NCI-H446 treated with DMSO at 0.1 percent for 48 hours (cell line): ENCODE measurements around the gene PTPRK.
A peak's percentile ranks its signal among the peaks of the same experiment; 100 is the strongest.
"Not testable (repeated sequence)": the region's sequence is repeated elsewhere in the genome, so short reads cannot be mapped to it uniquely, and the experiment has no call there.

Source experiments
- DNase-seq: peaks from one replicate; lab custom pipeline; 2025; lab: John Stamatoyannopoulos, UW

The PTPRK gene

DNA sequence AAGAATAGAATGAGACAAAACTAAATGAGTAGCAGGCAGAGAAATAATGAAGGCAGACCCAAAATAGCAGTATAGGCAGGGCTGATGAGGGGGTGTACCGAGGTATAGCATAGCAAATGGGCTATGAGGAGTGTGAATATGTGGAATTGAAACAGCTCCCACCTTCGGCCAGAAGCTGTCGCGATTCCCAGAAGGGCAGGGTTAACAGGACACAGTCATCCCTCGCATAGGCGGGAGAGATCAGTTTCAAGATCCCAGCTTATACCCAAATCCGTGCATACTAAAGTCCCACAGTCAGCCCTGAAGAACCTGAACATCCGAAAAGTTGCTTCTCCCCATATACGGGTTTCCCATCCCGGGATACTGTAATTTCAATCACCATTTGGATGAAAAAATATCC is 82.7 kb downstream of the PTPRK start:
- no peak for DNase-seq

GRCh38 chr6:128434752-128435151 is 85.6 kb downstream of the PTPRK start:
- DNase-seq = not testable (repeated sequence)

DNA sequence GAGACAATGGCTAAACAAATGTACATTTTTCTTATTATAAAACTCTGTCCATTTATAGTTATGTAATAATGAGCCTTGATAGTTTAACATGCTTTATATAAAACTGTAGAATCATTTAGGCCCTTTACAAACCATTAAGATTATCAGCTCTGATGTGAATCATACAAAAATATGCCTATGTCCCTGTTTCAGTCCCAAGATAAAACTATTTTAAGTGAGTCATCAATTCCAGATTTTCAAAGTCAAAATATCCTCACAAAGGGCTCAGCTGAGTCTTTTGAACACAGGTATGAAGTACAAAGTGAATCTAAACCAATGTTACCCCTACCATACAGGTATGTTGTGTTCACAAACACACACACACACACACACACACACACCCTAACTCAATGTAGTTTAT is 88.0 kb downstream of the PTPRK start:
- DNase-seq = no peak

GRCh38 chr6:128427139-128427538 is 93.3 kb downstream of the PTPRK start:
- no peak for DNase-seq

DNA sequence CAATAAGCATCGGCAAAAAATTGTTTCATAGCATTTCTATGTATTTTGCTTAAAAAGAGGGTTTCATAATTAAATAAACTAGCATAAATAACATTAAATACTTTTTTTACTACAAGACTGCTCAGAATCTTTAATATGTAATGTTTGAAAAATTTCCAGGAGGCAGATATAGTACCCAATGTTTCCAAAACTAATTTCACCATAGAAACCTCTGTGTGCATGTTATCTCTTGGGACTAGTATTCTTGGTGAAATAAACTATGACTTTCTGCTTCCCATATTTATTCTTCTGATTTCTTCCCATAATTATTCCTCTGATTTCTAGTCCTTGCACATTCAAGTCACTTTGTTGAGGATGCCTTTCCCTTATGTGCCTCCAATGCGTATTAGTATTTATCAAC is 94.5 kb downstream of the PTPRK start:
- DNase-seq = no peak

- DNase-seq = no peak
These were observed 97.5 kb downstream of the PTPRK start for GRCh38 chr6:128422871-128423270.

GRCh38 chr6:128422200-128422599 is 98.2 kb downstream of the PTPRK start:
- DNase-seq = no peak

GRCh38 chr6:128421788-128422187 is 98.6 kb downstream of the PTPRK start:
- DNase-seq = no peak

GRCh38 chr6:128417698-128418097 is 102.7 kb downstream of the PTPRK start:
- no peak for DNase-seq

DNA sequence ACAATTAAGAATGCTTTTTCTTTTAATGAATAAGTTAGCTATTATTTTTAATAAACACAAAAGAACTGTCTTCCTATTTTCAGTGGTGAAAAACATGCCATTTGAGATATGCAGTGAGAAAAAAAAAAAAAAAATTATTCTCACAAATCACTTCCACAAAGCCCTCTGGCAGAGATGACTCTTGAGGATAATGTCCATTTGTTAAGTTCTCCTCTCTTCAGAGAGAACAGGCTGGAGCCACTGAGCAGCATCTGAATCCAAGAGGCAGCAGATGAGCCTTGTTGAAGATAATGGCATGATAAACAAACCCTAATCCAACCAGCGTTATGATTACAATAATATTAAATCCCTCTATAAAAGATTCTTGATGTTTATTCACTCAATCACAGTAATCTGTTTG is 105.0 kb downstream of the PTPRK start:
- peak; percentile 36 for DNase-seq

- DNase-seq = peak; percentile 28
These were observed 105.5 kb downstream of the PTPRK start for GRCh38 chr6:128414943-128415342.

DNA sequence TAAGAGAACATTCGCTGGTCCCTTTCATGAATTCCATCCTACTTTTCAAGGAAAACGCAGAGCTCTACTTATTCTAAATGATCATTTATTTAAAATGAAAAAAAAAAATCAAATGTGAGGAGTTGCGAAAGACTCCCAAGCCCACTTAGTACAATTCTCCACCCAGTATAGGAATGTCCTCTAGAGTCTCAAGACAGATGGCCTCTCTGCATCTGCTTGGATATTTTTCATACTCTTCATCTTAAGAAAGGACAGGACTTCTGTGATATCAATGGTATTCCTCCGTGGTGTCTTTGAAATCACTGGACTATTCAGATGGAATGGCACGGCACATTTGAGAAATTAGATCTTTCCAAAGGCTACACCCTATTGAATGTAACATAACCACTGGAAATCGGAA is 107.1 kb downstream of the PTPRK start:
- DNase-seq = no peak

- DNase-seq = no peak
These were observed 107.7 kb downstream of the PTPRK start for GRCh38 chr6:128412680-128413079.

DNA sequence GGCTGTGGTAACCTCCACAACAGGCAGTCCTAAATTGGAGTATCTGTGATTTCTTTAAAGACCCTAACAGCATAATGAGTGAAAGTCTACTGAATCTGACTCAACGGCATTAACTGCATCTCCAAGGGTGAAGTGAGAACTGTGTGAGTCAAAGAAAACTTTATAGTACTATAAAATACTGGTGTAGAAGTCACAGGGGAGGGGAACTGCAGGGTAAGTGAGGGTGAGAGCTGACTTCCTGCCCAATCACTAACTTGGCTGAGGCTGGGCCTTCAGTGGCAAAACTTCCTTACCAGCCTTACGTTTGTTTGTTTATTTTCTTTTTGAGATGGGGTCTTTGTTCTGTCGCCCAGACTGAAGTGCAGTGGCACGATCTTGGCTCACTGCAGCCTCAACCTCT is 109.8 kb downstream of the PTPRK start:
- DNase-seq = no peak

GRCh38 chr6:128409003-128409402 is 111.4 kb downstream of the PTPRK start:
- DNase-seq = no peak

GRCh38 chr6:128406453-128406852 is 113.9 kb downstream of the PTPRK start:
- no peak for DNase-seq

GRCh38 chr6:128403618-128404444 is 116.6 kb downstream of the PTPRK start:
- DNase-seq = no peak

DNA sequence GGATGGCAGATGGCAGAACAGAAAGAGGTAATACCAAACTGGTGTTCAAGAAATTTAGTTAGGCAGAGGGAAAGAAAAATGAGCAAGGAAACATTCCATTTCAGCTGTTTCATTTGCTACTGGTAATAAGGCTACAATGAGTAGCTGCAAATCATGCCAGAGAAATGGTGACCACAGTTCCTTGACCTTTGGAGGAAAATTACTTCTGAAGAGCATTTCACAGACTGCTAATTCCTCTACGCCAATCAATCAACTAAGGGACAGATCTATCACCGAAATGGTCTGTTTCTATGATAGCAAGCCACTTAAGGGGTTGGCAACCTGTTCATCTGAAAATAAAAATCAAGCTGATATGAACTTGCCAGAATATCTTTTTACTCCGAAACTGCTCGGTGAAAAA is 119.5 kb downstream of the PTPRK start:
- DNase-seq = no peak

DNA sequence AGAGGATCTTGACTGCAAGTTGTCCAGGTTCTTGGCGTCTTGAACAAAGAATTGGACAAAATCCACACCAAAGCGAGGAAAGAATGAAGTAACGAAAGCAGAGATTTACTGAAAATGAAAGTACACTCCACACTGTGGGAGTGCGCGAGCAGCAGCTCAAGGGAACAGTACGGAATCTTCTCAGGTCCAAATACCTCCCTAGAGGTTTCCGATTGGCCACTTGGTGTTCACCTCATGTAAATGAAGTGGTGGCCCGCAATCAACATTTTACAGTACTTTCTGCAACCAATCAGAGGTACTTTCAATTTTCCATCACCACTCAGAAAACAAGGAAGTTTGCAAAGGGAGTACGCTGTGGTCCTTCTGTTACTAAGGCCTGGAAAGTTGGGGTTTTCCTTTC is 122.4 kb downstream of the PTPRK start:
- DNase-seq = no peak

DNA sequence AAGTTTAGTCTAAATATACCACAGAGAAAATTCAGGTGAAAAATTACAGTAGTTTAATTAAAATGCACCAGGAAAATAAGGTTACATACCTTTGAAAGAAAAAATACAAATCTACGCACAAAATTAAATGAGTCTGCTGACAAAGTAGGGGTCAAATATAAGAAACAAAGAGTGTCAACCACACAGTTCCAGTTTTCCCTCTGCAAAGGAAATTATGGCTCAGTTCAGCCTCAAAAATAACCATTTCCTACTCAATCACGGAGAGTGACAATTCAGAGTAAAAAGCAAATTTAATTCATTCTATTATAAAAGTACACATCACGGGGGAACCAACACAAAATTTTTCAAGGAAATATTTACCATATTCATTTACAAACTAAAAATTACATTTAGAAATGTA is 124.8 kb downstream of the PTPRK start:
- no peak for DNase-seq

- no peak for DNase-seq
These were observed 125.2 kb downstream of the PTPRK start for GRCh38 chr6:128395188-128395587.

GRCh38 chr6:128394167-128394566 is 126.2 kb downstream of the PTPRK start:
- no peak for DNase-seq

DNA sequence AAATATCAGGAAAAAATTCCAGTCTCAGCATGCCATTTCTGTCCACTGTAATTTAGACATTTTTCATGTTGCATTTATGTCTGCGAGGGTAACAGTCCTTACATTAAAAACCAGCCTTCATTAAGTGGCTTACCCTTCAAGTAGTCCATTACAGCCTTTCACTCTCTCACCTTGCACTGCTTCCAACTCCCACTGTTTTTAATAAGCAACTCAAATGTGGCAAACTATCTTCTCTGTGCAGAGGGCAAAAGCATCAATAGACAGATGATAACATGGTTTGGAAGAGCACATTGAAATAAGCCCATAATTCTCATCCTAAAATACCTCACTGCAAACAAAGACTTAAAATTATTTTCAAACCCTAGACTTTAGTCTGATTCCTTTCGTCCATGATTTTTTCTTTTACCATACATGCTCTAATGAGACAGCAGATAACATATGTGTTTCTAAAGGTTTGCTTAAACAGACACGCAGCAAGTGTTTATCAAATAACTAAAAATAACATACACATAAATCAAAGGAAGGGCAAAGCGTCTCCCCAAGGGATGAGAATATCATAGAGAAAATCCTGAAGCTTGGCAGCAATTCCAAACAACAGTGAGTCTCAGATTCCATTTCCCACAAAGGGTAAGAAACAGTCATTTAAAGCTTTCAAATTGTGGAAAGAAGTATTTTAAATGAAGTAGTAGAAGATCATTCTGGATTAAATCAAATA is 130.4 kb downstream of the PTPRK start:
- peak; percentile 32 for DNase-seq

- no peak for DNase-seq
These were observed 132.0 kb downstream of the PTPRK start for GRCh38 chr6:128388380-128388779.
